Mesendoderm (in vitro differentiated cells): Measurements from ENCODE around the gene MAST1. TPM values are rescaled to one million over a fixed set of nuclear protein-coding genes. Genes with fewer than 3 reads are reported as not detected.

ENCODE experiments used
- DNase-seq: peaks from one replicate; pipeline ENCODE4 v3.0.0; 2013
- H2AK5ac ChIP-seq: 2 replicates; pipeline ENCODE4 v1.6.1; 2013; ENCODE audit warnings: low read length, inconsistent platforms
- H2BK120ac ChIP-seq: 2 replicates; pipeline ENCODE4 v1.6.1; 2013; ENCODE audit warnings: low read depth, mild to moderate bottlenecking, low read length, moderate library complexity, mixed read lengths
- H2BK15ac ChIP-seq: replicated peaks from 2 replicates; pipeline ENCODE4 v1.6.1; 2013; ENCODE audit warnings: low read depth, mild to moderate bottlenecking, moderate library complexity
- H2BK5ac ChIP-seq: 2 replicates; pipeline ENCODE4 v1.6.1; 2013; ENCODE audit warnings: low read length, inconsistent platforms
- H3K18ac ChIP-seq: 2 replicates; pipeline ENCODE4 v1.6.1; 2013; ENCODE audit warnings: mild to moderate bottlenecking, low read length, mixed read lengths
- H3K23ac ChIP-seq: one replicate; pipeline ENCODE4 v1.6.1; 2013; ENCODE audit warnings: low read length
- H3K27ac ChIP-seq: 2 replicates; pipeline ENCODE4 v1.5.1; 2013; ENCODE audit warnings: low read depth, mild to moderate bottlenecking, inconsistent platforms, low read length, moderate library complexity
- H3K27me3 ChIP-seq: 2 replicates; pipeline ENCODE4 v1.6.1; 2013; ENCODE audit warnings: low read length, control low read depth, mild to moderate bottlenecking, inconsistent platforms; ENCODE audit not compliant: insufficient read depth, poor library complexity
- H3K36me3 ChIP-seq: 2 replicates; pipeline ENCODE4 v1.6.1; 2013; ENCODE audit warnings: low read length, inconsistent platforms; ENCODE audit not compliant: control insufficient read depth, insufficient read depth
- H3K4ac ChIP-seq: one replicate; pipeline ENCODE4 v1.6.1; 2013; ENCODE audit warnings: low read depth, mild to moderate bottlenecking, low read length, moderate library complexity
- H3K4me1 ChIP-seq: 2 replicates; pipeline ENCODE4 v1.6.1; 2013; ENCODE audit warnings: low read depth, low read length, inconsistent platforms; ENCODE audit not compliant: control insufficient read depth
- H3K4me2 ChIP-seq: 2 replicates; pipeline ENCODE4 v1.6.1; 2013; ENCODE audit warnings: low read length
- H3K4me3 ChIP-seq: 2 replicates; pipeline ENCODE4 v1.5.1; 2013; ENCODE audit warnings: mild to moderate bottlenecking, low read length
- H3K56ac ChIP-seq: one replicate; pipeline ENCODE4 v1.6.1; 2013; ENCODE audit warnings: low read length
- H3K79me1 ChIP-seq: 2 replicates; pipeline ENCODE4 v1.6.1; 2013; ENCODE audit warnings: low read length, inconsistent platforms
- H3K79me2 ChIP-seq: 2 replicates; pipeline ENCODE4 v1.6.1; 2013; ENCODE audit warnings: mild to moderate bottlenecking, low read length; ENCODE audit not compliant: control insufficient read depth, insufficient read depth
- H3K9ac ChIP-seq: 2 replicates; pipeline ENCODE4 v1.6.1; 2013; ENCODE audit warnings: low read length, inconsistent platforms
- H4K5ac ChIP-seq: one replicate; pipeline ENCODE4 v1.6.1; 2013; ENCODE audit warnings: low read length
- H4K8ac ChIP-seq: one replicate; pipeline ENCODE4 v1.6.1; 2013; ENCODE audit warnings: low read depth, mild to moderate bottlenecking, control low read depth, low read length, moderate library complexity
- WGBS: extraction: QIAGEN DNeasy Blood & Tissue Kit; methylation state at CpG from one replicate; pipeline ENCODE4 v1.1.7; 2013; ENCODE audit warnings: low lambda C conversion rate, missing lambda C conversion rate; ENCODE audit not compliant: insufficient coverage; ENCODE audit errors: extremely low coverage; 5-methylcytosine and 5-hydroxymethylcytosine counted together
- polyA plus RNA-seq, 2 experiments: library from polyadenylated mRNA; stranded (reverse); fragments of 200-250 nt; gene quantifications; one replicate each; pipeline ENCODE4 v1.2.3, GENCODE V29; 2013

The MAST1 gene
- polyA plus RNA-seq (2013, experiment 1 of 2): 4.0 TPM
- polyA plus RNA-seq (2013, experiment 2 of 2): 4.6 TPM

GRCh38 chr19:12838182-12838885 lies at the start of gene MAST1:
MAST1 (plus strand) TSS chr19:12838515; CDS start chr19:12838573, 58 bp downstream.
- Histone ChIP-seq H3K4me2 (peak within 1 kb of the TSS; percentile 47), H3K56ac (peak within 1 kb of the TSS; percentile 69), H3K27me3 (no peaks in the 10 kb centered on the region), H3K36me3 (no peaks in the 10 kb centered on the region), H4K8ac (no peak within 1 kb of the TSS), H3K4me3 (peak within 1 kb of the TSS; percentile 38), H2BK5ac (no peak within 1 kb of the TSS), H2BK15ac (no peak within 1 kb of the TSS), H3K4ac (peak within 1 kb of the TSS; percentile 41), H3K9ac (peak within 1 kb of the TSS; percentile 50), H4K5ac (no peak within 1 kb of the TSS), H3K27ac (no peak within 1 kb of the TSS), H2AK5ac (no peak within 1 kb of the TSS), H3K23ac (no peak within 1 kb of the TSS), H3K18ac (no peak within 1 kb of the TSS), H3K79me2 (no peaks in the 10 kb centered on the region), H3K79me1 (no peaks in the 10 kb centered on the region), H2BK120ac (no peak within 1 kb of the TSS), H3K4me1 (no peaks in the 10 kb centered on the region)
- peak; percentile 66 for DNase-seq
- WGBS: no CpG with 5 or more reads among the region's 69 CpGs

- no peak overlapping the region for H3K4me3 ChIP-seq
- DNase-seq: peak; percentile 73
- H3K36me3 ChIP-seq: no peaks in the 10 kb centered on the region
- peaks cover 17% of the 10 kb centered on the region for H3K4me1 ChIP-seq
- H3K4me2 ChIP-seq: peak overlapping the region; percentile 37
- H3K9ac ChIP-seq: peak overlapping the region; percentile 71
- H3K79me1 ChIP-seq: peaks cover 2% of the 10 kb centered on the region
- peak overlapping the region; percentile 15 for H3K27ac ChIP-seq
- H4K5ac ChIP-seq: no peak overlapping the region
- H3K79me2 ChIP-seq: peaks cover 1% of the 10 kb centered on the region
- no peak overlapping the region for H2BK15ac ChIP-seq
- no CpG with 5 or more reads among the region's 12 CpGs for WGBS
- H3K4ac ChIP-seq: no peak overlapping the region
- H3K23ac ChIP-seq: no peak overlapping the region
- no peak overlapping the region for H4K8ac ChIP-seq
- H2BK120ac ChIP-seq: no peak overlapping the region
- H3K56ac ChIP-seq: peak overlapping the region; percentile 84
- H3K18ac ChIP-seq: peak overlapping the region; percentile 33
- peak overlapping the region; percentile 85 for H2BK5ac ChIP-seq
- peak overlapping the region; percentile 72 for H2AK5ac ChIP-seq
- H3K27me3 ChIP-seq: no peaks in the 10 kb centered on the region
These were observed 49.6 kb upstream of the MAST1 start for GRCh38 chr19:12788682-12789097.

GRCh38 chr19:12789098-12789903 lies 49.0 kb upstream of the MAST1 start:
- peaks cover 17% of the 10 kb centered on the region for H3K4me1 ChIP-seq
- no CpG with 5 or more reads among the region's 46 CpGs for whole genome bisulfite sequencing
- DNase-seq: peak; percentile 58

GRCh38 chr19:12789904-12790619 lies 48.3 kb upstream of the MAST1 start:
- Histone ChIP-seq H2BK120ac (no peak overlapping the region), H3K4me1 (peaks cover 17% of the 10 kb centered on the region), H3K9ac (peak overlapping the region; percentile 73), H2AK5ac (no peak overlapping the region), H4K5ac (no peak overlapping the region), H3K79me1 (peaks cover 2% of the 10 kb centered on the region), H3K27ac (peak overlapping the region; percentile 69), H3K18ac (peak overlapping the region; percentile 94), H3K4ac (peak overlapping the region; percentile 64), H3K56ac (peak overlapping the region; percentile 84), H3K79me2 (peaks cover 1% of the 10 kb centered on the region), H3K36me3 (no peaks in the 10 kb centered on the region), H3K23ac (peak overlapping the region; percentile 24), H2BK15ac (no peak overlapping the region), H3K4me3 (no peak overlapping the region), H3K4me2 (peak overlapping the region; percentile 67), H3K27me3 (no peaks in the 10 kb centered on the region), H4K8ac (no peak overlapping the region), H2BK5ac (no peak overlapping the region)
- DNase-seq: peak; percentile 98
- WGBS: no CpG with 5 or more reads among the region's 56 CpGs

More at GRCh38 chr19:12789098-12789903, 49.0 kb upstream of the MAST1 start:
- Histone ChIP-seq H2BK15ac (no peak overlapping the region), H3K4ac (peak overlapping the region; percentile 64), H3K18ac (peak overlapping the region; percentile 94), H3K79me1 (peaks cover 2% of the 10 kb centered on the region), H4K8ac (no peak overlapping the region), H3K27me3 (no peaks in the 10 kb centered on the region), H3K79me2 (peaks cover 1% of the 10 kb centered on the region), H3K23ac (no peak overlapping the region), H3K9ac (peak overlapping the region; percentile 71), H2BK5ac (peak overlapping the region; percentile 5), H3K4me3 (no peak overlapping the region), H4K5ac (no peak overlapping the region), H2BK120ac (peak overlapping the region; percentile 55), H3K56ac (peak overlapping the region; percentile 84), H3K36me3 (no peaks in the 10 kb centered on the region), H3K4me2 (peak overlapping the region; percentile 37), H3K27ac (peak overlapping the region; percentile 15), H2AK5ac (no peak overlapping the region)

GRCh38 chr19:12790628-12791344 lies 47.5 kb upstream of the MAST1 start:
- no peaks in the 10 kb centered on the region for H3K27me3 ChIP-seq
- no peak overlapping the region for H2BK15ac ChIP-seq
- H3K79me1 ChIP-seq: peaks cover 2% of the 10 kb centered on the region
- H3K27ac ChIP-seq: peak overlapping the region; percentile 69
- H3K4me2 ChIP-seq: peak overlapping the region; percentile 67
- H2BK120ac ChIP-seq: no peak overlapping the region
- peak overlapping the region; percentile 24 for H3K23ac ChIP-seq
- no peak overlapping the region for H2AK5ac ChIP-seq
- H3K4me3 ChIP-seq: no peak overlapping the region
- DNase-seq: no peak
- no peak overlapping the region for H4K5ac ChIP-seq
- no peak overlapping the region for H2BK5ac ChIP-seq
- WGBS: no CpG with 5 or more reads among the region's 22 CpGs
- H3K36me3 ChIP-seq: no peaks in the 10 kb centered on the region
- H3K4ac ChIP-seq: no peak overlapping the region
- no peak overlapping the region for H4K8ac ChIP-seq
- peaks cover 17% of the 10 kb centered on the region for H3K4me1 ChIP-seq
- H3K79me2 ChIP-seq: peaks cover 1% of the 10 kb centered on the region
- no peak overlapping the region for H3K18ac ChIP-seq
- H3K9ac ChIP-seq: peak overlapping the region; percentile 73
- peak overlapping the region; percentile 84 for H3K56ac ChIP-seq
